ENCODE measurements around the gene CHST3.

DNA sequence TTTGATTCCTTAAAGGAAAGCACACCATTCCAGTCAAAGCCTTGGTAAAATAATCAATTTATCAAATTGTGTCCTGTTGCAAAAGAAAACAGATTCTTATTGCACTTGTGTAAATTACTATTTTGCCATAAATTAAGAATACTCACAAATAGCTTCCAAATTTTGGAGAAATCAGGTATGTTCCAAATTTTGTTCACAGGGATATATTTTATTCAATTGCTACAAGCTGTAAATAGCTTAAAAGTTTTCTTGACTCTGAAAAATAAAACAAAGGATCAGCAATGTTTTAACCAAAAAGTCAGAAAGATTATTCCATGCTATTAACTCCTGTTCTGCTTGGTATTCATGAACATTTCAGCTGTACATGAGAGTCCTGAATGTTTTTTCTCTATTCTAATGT, 47.4 kb upstream of the CHST3 start:
- TF ChIP-seq EZH2 (IDR thresholded peaks at IDR 0.05; ENCODE audit: low read depth, unreplicated experiment) = no peak
- TF ChIP-seq, protein P1, sequence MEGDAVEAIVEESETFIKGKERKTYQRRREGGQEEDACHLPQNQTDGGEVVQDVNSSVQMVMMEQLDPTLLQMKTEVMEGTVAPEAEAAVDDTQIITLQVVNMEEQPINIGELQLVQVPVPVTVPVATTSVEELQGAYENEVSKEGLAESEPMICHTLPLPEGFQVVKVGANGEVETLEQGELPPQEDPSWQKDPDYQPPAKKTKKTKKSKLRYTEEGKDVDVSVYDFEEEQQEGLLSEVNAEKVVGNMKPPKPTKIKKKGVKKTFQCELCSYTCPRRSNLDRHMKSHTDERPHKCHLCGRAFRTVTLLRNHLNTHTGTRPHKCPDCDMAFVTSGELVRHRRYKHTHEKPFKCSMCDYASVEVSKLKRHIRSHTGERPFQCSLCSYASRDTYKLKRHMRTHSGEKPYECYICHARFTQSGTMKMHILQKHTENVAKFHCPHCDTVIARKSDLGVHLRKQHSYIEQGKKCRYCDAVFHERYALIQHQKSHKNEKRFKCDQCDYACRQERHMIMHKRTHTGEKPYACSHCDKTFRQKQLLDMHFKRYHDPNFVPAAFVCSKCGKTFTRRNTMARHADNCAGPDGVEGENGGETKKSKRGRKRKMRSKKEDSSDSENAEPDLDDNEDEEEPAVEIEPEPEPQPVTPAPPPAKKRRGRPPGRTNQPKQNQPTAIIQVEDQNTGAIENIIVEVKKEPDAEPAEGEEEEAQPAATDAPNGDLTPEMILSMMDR (conservative IDR thresholded peaks at IDR 0.05; ENCODE audit: low read depth in 2 of 2) = no peak
- no peak for TF ChIP-seq EZH2phosphoT487 (IDR thresholded peaks at IDR 0.05; ENCODE audit: unreplicated experiment)
- TF ChIP-seq JUNB (IDR thresholded peaks at IDR 0.05; ENCODE audit: unreplicated experiment) = no peak
- TF ChIP-seq, protein P2, sequence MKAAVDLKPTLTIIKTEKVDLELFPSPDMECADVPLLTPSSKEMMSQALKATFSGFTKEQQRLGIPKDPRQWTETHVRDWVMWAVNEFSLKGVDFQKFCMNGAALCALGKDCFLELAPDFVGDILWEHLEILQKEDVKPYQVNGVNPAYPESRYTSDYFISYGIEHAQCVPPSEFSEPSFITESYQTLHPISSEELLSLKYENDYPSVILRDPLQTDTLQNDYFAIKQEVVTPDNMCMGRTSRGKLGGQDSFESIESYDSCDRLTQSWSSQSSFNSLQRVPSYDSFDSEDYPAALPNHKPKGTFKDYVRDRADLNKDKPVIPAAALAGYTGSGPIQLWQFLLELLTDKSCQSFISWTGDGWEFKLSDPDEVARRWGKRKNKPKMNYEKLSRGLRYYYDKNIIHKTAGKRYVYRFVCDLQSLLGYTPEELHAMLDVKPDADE (IDR thresholded peaks at IDR 0.05) = no peak
- no peak for TF ChIP-seq CREB1 (CRISPR knock-in tag; IDR thresholded peaks at IDR 0.05; ENCODE audit: low read depth)
- no peak for TF ChIP-seq POLR2AphosphoS5 (IDR thresholded peaks at IDR 0.05; ENCODE audit: low read depth)
- TF ChIP-seq NANOG (IDR thresholded peaks at IDR 0.05; ENCODE audit: borderline replicate concordance) = no peak
- TF ChIP-seq ZNF462 (CRISPR knock-in tag; IDR thresholded peaks at IDR 0.05) = no peak
- no peak for TF ChIP-seq ZNF114 (CRISPR knock-in tag; IDR thresholded peaks at IDR 0.05)
- TF ChIP-seq, protein P3, sequence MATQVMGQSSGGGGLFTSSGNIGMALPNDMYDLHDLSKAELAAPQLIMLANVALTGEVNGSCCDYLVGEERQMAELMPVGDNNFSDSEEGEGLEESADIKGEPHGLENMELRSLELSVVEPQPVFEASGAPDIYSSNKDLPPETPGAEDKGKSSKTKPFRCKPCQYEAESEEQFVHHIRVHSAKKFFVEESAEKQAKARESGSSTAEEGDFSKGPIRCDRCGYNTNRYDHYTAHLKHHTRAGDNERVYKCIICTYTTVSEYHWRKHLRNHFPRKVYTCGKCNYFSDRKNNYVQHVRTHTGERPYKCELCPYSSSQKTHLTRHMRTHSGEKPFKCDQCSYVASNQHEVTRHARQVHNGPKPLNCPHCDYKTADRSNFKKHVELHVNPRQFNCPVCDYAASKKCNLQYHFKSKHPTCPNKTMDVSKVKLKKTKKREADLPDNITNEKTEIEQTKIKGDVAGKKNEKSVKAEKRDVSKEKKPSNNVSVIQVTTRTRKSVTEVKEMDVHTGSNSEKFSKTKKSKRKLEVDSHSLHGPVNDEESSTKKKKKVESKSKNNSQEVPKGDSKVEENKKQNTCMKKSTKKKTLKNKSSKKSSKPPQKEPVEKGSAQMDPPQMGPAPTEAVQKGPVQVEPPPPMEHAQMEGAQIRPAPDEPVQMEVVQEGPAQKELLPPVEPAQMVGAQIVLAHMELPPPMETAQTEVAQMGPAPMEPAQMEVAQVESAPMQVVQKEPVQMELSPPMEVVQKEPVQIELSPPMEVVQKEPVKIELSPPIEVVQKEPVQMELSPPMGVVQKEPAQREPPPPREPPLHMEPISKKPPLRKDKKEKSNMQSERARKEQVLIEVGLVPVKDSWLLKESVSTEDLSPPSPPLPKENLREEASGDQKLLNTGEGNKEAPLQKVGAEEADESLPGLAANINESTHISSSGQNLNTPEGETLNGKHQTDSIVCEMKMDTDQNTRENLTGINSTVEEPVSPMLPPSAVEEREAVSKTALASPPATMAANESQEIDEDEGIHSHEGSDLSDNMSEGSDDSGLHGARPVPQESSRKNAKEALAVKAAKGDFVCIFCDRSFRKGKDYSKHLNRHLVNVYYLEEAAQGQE (IDR thresholded peaks at IDR 0.05; ENCODE audit: unreplicated experiment) = no peak
- TF ChIP-seq ZNF331 (CRISPR knock-in tag; IDR thresholded peaks at IDR 0.05; ENCODE audit: low read depth) = no peak

All from GM23338 (cell line).